H1 (cell line): ENCODE data around the gene VWA1. TPM values are rescaled to one million over a fixed set of nuclear protein-coding genes. Genes with fewer than 3 reads are reported as not detected.

Experiments
- CTCF ChIA-PET: fragments of 300-600 bp; sonication (Branson Sonifier 250); formaldehyde crosslinking; loops from one replicate; lab custom pipeline; 2021; ENCODE audit not compliant: partially characterized antibody; lab: Charles Lee
- POLR2A ChIA-PET: fragments of 300-600 bp; sonication (Branson Sonifier 250); formaldehyde crosslinking; loops from one replicate; lab custom pipeline; 2021; ENCODE audit warnings: inconsistent platforms; ENCODE audit not compliant: partially characterized antibody; lab: Charles Lee
- DNase-seq, 2 experiments: peaks; one replicate each; pipeline versions ENCODE4 v3.0.0 to v3.0.0-alpha.2; 2010 to 2022; ENCODE audit warnings: low spot score in 2 of 2, low read depth in 1 of 2, mixed read lengths in 1 of 2
- FAIRE-seq: peaks from 2 replicates; lab custom pipeline; 2011; peaks lifted over from hg19 to GRCh38; lab: Jason Lieb, UNC
- H2AFZ ChIP-seq: 2 replicates; pipeline ENCODE4 v1.8.1; 2012; ENCODE audit warnings: low read length, inconsistent platforms
- H2AK5ac ChIP-seq: 2 replicates; pipeline ENCODE4 v1.6.1; 2013; ENCODE audit warnings: low read depth, low read length
- H2BK120ac ChIP-seq: replicated peaks from 2 replicates; pipeline ENCODE3; 2013; ENCODE audit warnings: low read depth, low read length, inconsistent platforms
- H2BK12ac ChIP-seq: 2 replicates; pipeline ENCODE4 v1.6.1; 2013; ENCODE audit warnings: low read depth, low read length
- H2BK15ac ChIP-seq: 2 replicates; pipeline ENCODE4 v1.6.1; 2013; ENCODE audit warnings: low read length
- H2BK20ac ChIP-seq: 2 replicates; pipeline ENCODE4 v1.6.1; 2013; ENCODE audit warnings: low read length
- H2BK5ac ChIP-seq: 2 replicates; pipeline ENCODE4 v1.6.1; 2013; ENCODE audit warnings: low read depth, low read length
- H3K14ac ChIP-seq: 2 replicates; pipeline ENCODE4 v1.6.1; 2013; ENCODE audit warnings: inconsistent platforms; ENCODE audit not compliant: insufficient read length
- H3K18ac ChIP-seq: 2 replicates; pipeline ENCODE4 v1.6.1; 2013; ENCODE audit warnings: low read length; ENCODE audit errors: extremely low read depth
- H3K23ac ChIP-seq: 2 replicates; pipeline ENCODE4 v1.6.1; 2013; ENCODE audit warnings: inconsistent platforms; ENCODE audit not compliant: insufficient read length
- H3K23me2 ChIP-seq: 2 replicates; pipeline ENCODE4 v1.6.1; 2013; ENCODE audit warnings: low read depth, low read length
- H3K27ac ChIP-seq: 2 replicates; pipeline ENCODE4 v1.6.1; 2011; ENCODE audit warnings: low read depth, low read length, inconsistent platforms
- H3K27me3 ChIP-seq, 4 experiments: replicated peaks in 1 of 4; 1 replicate in 1 of 4; 2 replicates in 3 of 4; pipeline versions ENCODE4 v1.6.1 to v1.8.1; 2011 to 2013; ENCODE audit warnings: low read length in 3 of 4, mild to moderate bottlenecking in 3 of 4, inconsistent platforms in 2 of 4, mixed read lengths in 2 of 4, moderate library complexity in 1 of 4; ENCODE audit not compliant: control insufficient read depth in 3 of 4, insufficient read depth in 3 of 4; ENCODE audit errors: extremely low read depth in 1 of 4
- H3K36me3 ChIP-seq, 4 experiments: 2 replicates each; pipeline versions ENCODE4 v1.6.1 to v1.8.1; 2011 to 2013; ENCODE audit warnings: mild to moderate bottlenecking in 4 of 4, low read length in 3 of 4, moderate library complexity in 2 of 4, control low read depth in 1 of 4, inconsistent platforms in 1 of 4; ENCODE audit not compliant: insufficient read depth in 4 of 4, control insufficient read depth in 2 of 4
- H3K4ac ChIP-seq: replicated peaks from 2 replicates; pipeline ENCODE3; 2013; ENCODE audit warnings: low read length, low read depth, mixed read lengths, inconsistent platforms; ENCODE audit not compliant: insufficient read length
- H3K4me1 ChIP-seq, 4 experiments: replicated peaks in 1 of 4; 1 replicate in 1 of 4; 2 replicates in 3 of 4; pipeline versions ENCODE4 v1.6.1 to v1.8.1; 2011 to 2013; ENCODE audit warnings: low read length in 3 of 4, inconsistent platforms in 2 of 4, mixed read lengths in 1 of 4; ENCODE audit not compliant: insufficient read depth in 4 of 4, control insufficient read depth in 3 of 4
- H3K4me2 ChIP-seq, 2 experiments: 2 replicates each; pipeline versions ENCODE4 v1.6.1 to v1.8.1; 2011 to 2013; ENCODE audit warnings: low read depth in 2 of 2, low read length in 2 of 2, control low read depth in 1 of 2, inconsistent platforms in 1 of 2, mild to moderate bottlenecking in 1 of 2; ENCODE audit not compliant: insufficient read depth in 1 of 2
- H3K4me3 ChIP-seq, 4 experiments: fragments of 200-600, 300-600 bp in 1 of 4; sonication (generic), shearing (Covaris generic), sonication (Bioruptor Twin) in 1 of 4; 2 replicates each; pipeline versions ENCODE4 v1.5.1 to v1.8.1; 2011 to 2016; ENCODE audit warnings: low read length in 4 of 4, low read depth in 3 of 4, control low read depth in 2 of 4, inconsistent platforms in 2 of 4, mild to moderate bottlenecking in 2 of 4, mixed read lengths in 1 of 4, moderate library complexity in 1 of 4; ENCODE audit not compliant: insufficient read depth in 2 of 4; ENCODE audit errors: extremely low read depth in 1 of 4
- H3K56ac ChIP-seq: replicated peaks from 2 replicates; pipeline ENCODE3; 2013; ENCODE audit warnings: low read depth, mild to moderate bottlenecking, mixed read lengths, low read length, inconsistent platforms; ENCODE audit not compliant: insufficient read length
- H3K79me1 ChIP-seq: 2 replicates; pipeline ENCODE4 v1.6.1; 2013; ENCODE audit warnings: low read depth, low read length, control low read depth
- H3K79me2 ChIP-seq, 2 experiments: 2 replicates each; pipeline versions ENCODE4 v1.6.1 to v1.8.1; 2012 to 2013; ENCODE audit warnings: low read length in 2 of 2, mild to moderate bottlenecking in 2 of 2, inconsistent platforms in 1 of 2; ENCODE audit not compliant: insufficient read depth in 2 of 2, control insufficient read depth in 1 of 2
- H3K9ac ChIP-seq, 4 experiments: replicated peaks in 1 of 4; 1 replicate in 1 of 4; 2 replicates in 3 of 4; pipeline versions ENCODE4 v1.6.1 to v1.8.1; 2011 to 2013; ENCODE audit warnings: low read depth in 3 of 4, low read length in 3 of 4, control low read depth in 2 of 4, mild to moderate bottlenecking in 2 of 4, moderate library complexity in 2 of 4, inconsistent platforms in 1 of 4; ENCODE audit errors: extremely low read depth in 1 of 4
- H3K9me3 ChIP-seq, 2 experiments: 2 replicates each; pipeline versions ENCODE4 v1.6.1 to v1.8.1; 2012 to 2013; ENCODE audit warnings: mild to moderate bottlenecking in 2 of 2, moderate library complexity in 2 of 2, control low read depth in 1 of 2, inconsistent platforms in 1 of 2, low read depth in 1 of 2, low read length in 1 of 2, mixed read lengths in 1 of 2; ENCODE audit not compliant: insufficient read depth in 2 of 2
- H4K20me1 ChIP-seq, 2 experiments: replicated peaks in 1 of 2; 2 replicates each; pipeline versions ENCODE3 to v1.8.1; 2011 to 2013; ENCODE audit warnings: inconsistent platforms in 2 of 2, low read length in 2 of 2, mild to moderate bottlenecking in 1 of 2; ENCODE audit not compliant: insufficient read depth in 2 of 2, control insufficient read depth in 1 of 2
- H4K5ac ChIP-seq: 2 replicates; pipeline ENCODE4 v1.6.1; 2013; ENCODE audit warnings: low read length, low read depth, mixed read lengths, inconsistent platforms; ENCODE audit not compliant: insufficient read length
- H4K8ac ChIP-seq: 2 replicates; pipeline ENCODE4 v1.8.0; 2013; ENCODE audit warnings: mild to moderate bottlenecking, moderate library complexity, low read length, inconsistent platforms; ENCODE audit not compliant: insufficient read depth; ENCODE audit errors: extremely low read depth
- H4K91ac ChIP-seq: replicated peaks from 2 replicates; pipeline ENCODE3; 2013; ENCODE audit warnings: low read length, mixed read lengths, inconsistent platforms; ENCODE audit not compliant: insufficient read length
- CREB1 ChIP-seq: IDR thresholded peaks from 2 replicates; pipeline ENCODE4 v1.6.1; 2012; ENCODE audit warnings: inconsistent platforms
- HDAC2 ChIP-seq, 2 experiments: fragments of 300-600 bp in 1 of 2; sonication (generic) in 1 of 2; IDR thresholded peaks; 2 replicates each; pipeline ENCODE4 v1.6.1; 2011 to 2012; ENCODE audit warnings: low read depth in 2 of 2, low read length in 2 of 2, mild to moderate bottlenecking in 2 of 2, moderate library complexity in 2 of 2, borderline replicate concordance in 1 of 2, inconsistent platforms in 1 of 2
- KDM4A ChIP-seq: IDR thresholded peaks from one replicate; pipeline ENCODE4 v1.7.1; 2012; ENCODE audit warnings: low read depth, mild to moderate bottlenecking, moderate library complexity, low read length, inconsistent platforms; ENCODE audit not compliant: severe bottlenecking
- MAX ChIP-seq: IDR thresholded peaks from 2 replicates; pipeline ENCODE4 v1.6.1; 2012; ENCODE audit warnings: inconsistent platforms
- POLR2A ChIP-seq, 2 experiments: IDR thresholded peaks; 1 replicate in 1 of 2; 2 replicates in 1 of 2; pipeline ENCODE4 v1.6.1; 2011; ENCODE audit warnings: low read depth in 2 of 2, low read length in 2 of 2, mild to moderate bottlenecking in 2 of 2; ENCODE audit errors: control extremely low read depth in 1 of 2
- SAP30 ChIP-seq: fragments of 300-600 bp; sonication (generic); IDR thresholded peaks from 2 replicates; pipeline ENCODE4 v1.7.1; 2012; ENCODE audit warnings: low read length, moderate library complexity, mild to moderate bottlenecking, inconsistent platforms; ENCODE audit not compliant: insufficient read depth, insufficient replicate concordance
- TAF1 ChIP-seq: IDR thresholded peaks from 2 replicates; pipeline ENCODE4 v1.6.1; 2011; ENCODE audit warnings: mild to moderate bottlenecking, low read depth, low read length
- TBP ChIP-seq: IDR thresholded peaks from 2 replicates; pipeline ENCODE4 v1.6.1; 2011; ENCODE audit warnings: low read depth, low read length, improper control_type of control experiment
- YY1 ChIP-seq: IDR thresholded peaks from 2 replicates; pipeline ENCODE4 v1.6.1; 2011; ENCODE audit warnings: low read depth, mild to moderate bottlenecking, low read length
- WGBS, 2 experiments: shearing (Covaris generic) in 1 of 2; methylation state at CpG; one replicate each; pipeline versions ENCODE4 v1.1.6 to v1.1.7; 2013 to 2015; ENCODE audit warnings: low lambda C conversion rate in 2 of 2, mixed read lengths in 2 of 2, inconsistent platforms in 1 of 2, low coverage in 1 of 2, missing lambda C conversion rate in 1 of 2; ENCODE audit not compliant: insufficient replicate concordance in 2 of 2, insufficient coverage in 1 of 2, insufficient read length in 1 of 2; ENCODE audit errors: extremely low coverage in 1 of 2, missing lambda C conversion rate in 1 of 2; 5-methylcytosine and 5-hydroxymethylcytosine counted together
- polyA plus RNA-seq, 7 experiments: library from polyadenylated mRNA; depleted of rRNA in 3 of 7; stranded (reverse) in 5 of 7; unstranded in 2 of 7; fragments of >200 nt in 5 of 7; fragments of 200-250 nt in 2 of 7; gene quantifications; 1 replicate in 5 of 7; 2 replicates in 1 of 7; 4 replicates in 1 of 7; pipeline versions ENCODE4 v1.2.1 to v1.2.3, GENCODE V29; 2011 to 2013; ENCODE audit warnings: missing spikeins in 2 of 7, mixed read lengths in 2 of 7
- total RNA-seq: library from RNA; stranded (reverse); fragmentation: NEBNext Ultra II Directional; extraction: Animal tissue kit (Norgen Biotek cat#: 25700); gene quantifications from 2 replicates; pipeline ENCODE4 v1.2.1, GENCODE V29; 2021
- TF ChIP-seq, protein P1 (sequence below): IDR thresholded peaks from 2 replicates; pipeline ENCODE4 v1.6.1; 2012; ENCODE audit warnings: inconsistent platforms

The VWA1 gene
- total and polyA plus RNA-seq, 2 of the 8 experiments (the other 6 are each of a cell fraction or from before 2014, with no cell fraction given) = 16.0 to 36.6 TPM

DNA sequence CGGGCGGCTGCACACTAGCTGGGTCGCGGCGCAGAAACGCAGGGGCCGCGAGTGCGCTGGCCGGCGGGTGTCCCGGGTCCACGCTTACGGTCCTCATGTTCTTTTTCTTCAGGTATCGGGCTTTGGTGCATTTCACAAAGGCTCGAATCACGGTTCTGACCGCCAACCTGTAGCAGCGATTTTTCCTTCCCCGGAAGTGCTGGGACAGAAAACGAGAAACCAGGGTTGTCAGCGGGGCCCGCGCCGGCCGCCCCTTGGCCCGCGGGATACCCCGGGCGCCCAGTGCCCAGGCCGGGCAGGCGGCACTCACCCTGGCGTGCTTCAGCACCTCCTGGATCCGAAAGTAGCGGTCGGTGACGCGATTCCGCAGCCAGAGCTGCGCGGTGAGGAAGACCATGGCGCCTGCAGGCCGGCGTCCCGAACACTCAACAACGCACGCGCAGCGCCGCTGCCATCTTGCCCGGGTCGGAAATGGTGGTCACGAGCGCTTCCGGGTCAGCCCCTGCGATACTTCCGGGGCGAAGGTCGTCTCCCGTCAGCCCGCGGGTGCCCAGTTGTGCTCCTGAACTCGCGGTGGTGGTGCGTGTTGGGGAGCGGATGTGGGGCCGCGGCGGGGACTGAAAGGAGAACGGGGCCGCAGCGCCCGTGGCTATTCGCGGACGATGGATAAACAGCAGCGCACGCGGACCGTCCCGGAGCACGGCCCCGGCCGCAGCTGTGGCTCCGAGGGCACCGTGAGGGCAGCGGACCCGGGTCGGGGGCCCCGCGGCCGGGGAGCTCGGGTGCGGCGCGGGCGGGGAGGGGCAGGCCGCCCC lies 28.5 kb upstream of the VWA1 start, which contains the start of gene MRPL20:
TSS of gene MRPL20 (minus strand) at position 473 of the 815 bp plus-strand sequence. CDS start at position 397, 76 bp downstream.
- H2BK5ac ChIP-seq = peak within 1 kb of the TSS; percentile 88
- no peak within 1 kb of the TSS for H2AFZ ChIP-seq
- TF ChIP-seq POLR2A (IDR thresholded peaks at IDR 0.05; ENCODE audit: control extremely low read depth in 1 of 2, low read depth in 2 of 2, low read length in 2 of 2) = peak in 1 of 2 experiments; percentile 94; a peak in 2 of 3 replicates
- peak; percentile 28 for TF ChIP-seq KDM4A
- peak; percentile 60 for TF ChIP-seq CREB1
- TF ChIP-seq SAP30 = no peak
- peak in 1 of 2 experiments; percentile 86; a peak in 2 of 4 replicates for TF ChIP-seq HDAC2 (IDR thresholded peaks at IDR 0.05; ENCODE audit: borderline replicate concordance in 1 of 2, low read depth in 2 of 2, low read length in 2 of 2)
- TF ChIP-seq, protein P1, sequence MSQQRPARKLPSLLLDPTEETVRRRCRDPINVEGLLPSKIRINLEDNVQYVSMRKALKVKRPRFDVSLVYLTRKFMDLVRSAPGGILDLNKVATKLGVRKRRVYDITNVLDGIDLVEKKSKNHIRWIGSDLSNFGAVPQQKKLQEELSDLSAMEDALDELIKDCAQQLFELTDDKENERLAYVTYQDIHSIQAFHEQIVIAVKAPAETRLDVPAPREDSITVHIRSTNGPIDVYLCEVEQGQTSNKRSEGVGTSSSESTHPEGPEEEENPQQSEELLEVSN = no peak; the same call in 1 of the 2 replicates
- TF ChIP-seq YY1 = peak; percentile 97
- TF ChIP-seq TAF1 = peak; percentile 97
- TF ChIP-seq TBP = peak; percentile 92
- peak; percentile 79 for TF ChIP-seq MAX

More for the DNA sequence above, 28.5 kb upstream of the VWA1 start, which contains the start of gene MRPL20:
- CTCF ChIA-PET = interaction anchor here (1.0 to 2.9 kb wide), 11 partner anchors 8 to 98 kb away, joined by 3 to 17 read pairs (median 5); partner anchors contain the start of gene CCNL2
- Histone ChIP-seq H3K79me2 (peaks cover 14 to 36% of the 10 kb centered on the region in 2 experiments), H3K23ac (no peak within 1 kb of the TSS), H2BK120ac (no peak within 1 kb of the TSS), H3K27me3 (no peaks in the 10 kb centered on the region), H3K9me3 (peaks cover under 1 to 5% of the 10 kb centered on the region in 2 experiments; a peak in 1 of 4 replicates), H3K4ac (peak within 1 kb of the TSS; percentile 96), H3K18ac (peak within 1 kb of the TSS; percentile 96), H3K14ac (no peak within 1 kb of the TSS), H3K9ac (peak within 1 kb of the TSS; percentile 90 to 96 (median 92)), H4K8ac (peak within 1 kb of the TSS; percentile 99), H2BK12ac (peak within 1 kb of the TSS; percentile 39; the same call in 1 of the 2 replicates), H3K23me2 (peaks cover 5% of the 10 kb centered on the region; the same call in 1 of the 2 replicates), H2AK5ac (0 out of 2 replicates have a peak within 1 kb of the TSS, but pooled peaks have one; percentile 24), H3K4me1 (peaks cover 8 to 18% (median 14%) of the 10 kb centered on the region in 4 experiments), H3K56ac (peak within 1 kb of the TSS; percentile 92), H3K27ac (peak within 1 kb of the TSS; percentile 94), H3K36me3 (peaks cover 13 to 50% (median 22%) of the 10 kb centered on the region in 4 experiments), H2BK15ac (no peak within 1 kb of the TSS), H4K5ac (peak within 1 kb of the TSS; percentile 93), H3K79me1 (peaks cover 7% of the 10 kb centered on the region), H3K4me3 (peak within 1 kb of the TSS; percentile 91 to 99 (median 93)), H4K20me1 (peaks cover 2 to 10% of the 10 kb centered on the region in 2 experiments), H4K91ac (peak within 1 kb of the TSS; percentile 98), H2BK20ac (no peak within 1 kb of the TSS), H3K4me2 (peak within 1 kb of the TSS; percentile 75 to 86)
- FAIRE-seq (no peak), DNase-seq (peak; percentile 61 to 93)
- WGBS, 2 experiments = 1% methylated on average over 63 of the region's 98 CpGs; no CpG with 5 or more reads in 1 of the 2 experiments
- POLR2A ChIA-PET = interaction anchor here (0.6 to 27.7 kb wide), 20 partner anchors 9 to 163 kb away, joined by 3 to 719 read pairs (median 3); partner anchors contain the start of genes ANKRD65, AURKAIP1, C1QTNF12 and CCNL2
